ENCODE results near the gene LRP1B.

DNA sequence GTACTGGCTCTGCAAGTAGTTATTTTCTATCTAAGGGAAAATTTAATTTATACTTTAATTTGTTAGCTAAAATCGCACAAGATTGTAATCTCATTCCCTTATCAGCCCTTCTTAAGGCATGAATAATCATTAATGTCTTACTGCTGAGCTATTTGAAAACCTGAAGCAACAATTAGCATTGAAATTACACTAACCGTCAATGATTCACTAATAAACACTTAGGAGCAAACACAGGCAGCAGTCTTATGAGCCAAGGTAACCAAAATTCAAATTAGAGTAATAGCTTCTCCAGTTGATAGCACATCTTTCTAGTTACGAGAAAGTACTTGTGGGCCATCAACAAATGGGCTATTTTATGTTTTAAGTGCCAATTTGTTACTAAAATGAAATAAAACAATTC is 1289.7 kb downstream of the LRP1B start:
- TF ChIP-seq EGR1 (IDR thresholded peaks at IDR 0.05; ENCODE audit: low read depth in 2 of 2) (no peak), RAD21 (IDR thresholded peaks at IDR 0.05) (no peak), TAF1 (conservative IDR thresholded peaks at IDR 0.05) (no peak), JUND (IDR thresholded peaks at IDR 0.05) (no peak), YY1 (IDR thresholded peaks at IDR 0.05) (no peak), SP1 (IDR thresholded peaks at IDR 0.05) (no peak), HNF4A (conservative IDR thresholded peaks at IDR 0.05) (no peak), GABPA (IDR thresholded peaks at IDR 0.05 in 1 of 2, conservative IDR thresholded peaks at IDR 0.05 in 1 of 2) (no peak), FOXA2 (IDR thresholded peaks at IDR 0.05) (no peak)
- TF ChIP-seq, protein P1, sequence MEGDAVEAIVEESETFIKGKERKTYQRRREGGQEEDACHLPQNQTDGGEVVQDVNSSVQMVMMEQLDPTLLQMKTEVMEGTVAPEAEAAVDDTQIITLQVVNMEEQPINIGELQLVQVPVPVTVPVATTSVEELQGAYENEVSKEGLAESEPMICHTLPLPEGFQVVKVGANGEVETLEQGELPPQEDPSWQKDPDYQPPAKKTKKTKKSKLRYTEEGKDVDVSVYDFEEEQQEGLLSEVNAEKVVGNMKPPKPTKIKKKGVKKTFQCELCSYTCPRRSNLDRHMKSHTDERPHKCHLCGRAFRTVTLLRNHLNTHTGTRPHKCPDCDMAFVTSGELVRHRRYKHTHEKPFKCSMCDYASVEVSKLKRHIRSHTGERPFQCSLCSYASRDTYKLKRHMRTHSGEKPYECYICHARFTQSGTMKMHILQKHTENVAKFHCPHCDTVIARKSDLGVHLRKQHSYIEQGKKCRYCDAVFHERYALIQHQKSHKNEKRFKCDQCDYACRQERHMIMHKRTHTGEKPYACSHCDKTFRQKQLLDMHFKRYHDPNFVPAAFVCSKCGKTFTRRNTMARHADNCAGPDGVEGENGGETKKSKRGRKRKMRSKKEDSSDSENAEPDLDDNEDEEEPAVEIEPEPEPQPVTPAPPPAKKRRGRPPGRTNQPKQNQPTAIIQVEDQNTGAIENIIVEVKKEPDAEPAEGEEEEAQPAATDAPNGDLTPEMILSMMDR (IDR thresholded peaks at IDR 0.05; ENCODE audit: low read depth, low read length, missing input control) = no peak
- TF ChIP-seq, protein P2, sequence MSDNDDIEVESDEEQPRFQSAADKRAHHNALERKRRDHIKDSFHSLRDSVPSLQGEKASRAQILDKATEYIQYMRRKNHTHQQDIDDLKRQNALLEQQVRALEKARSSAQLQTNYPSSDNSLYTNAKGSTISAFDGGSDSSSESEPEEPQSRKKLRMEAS (IDR thresholded peaks at IDR 0.05) = no peak
- TF ChIP-seq, protein P3, sequence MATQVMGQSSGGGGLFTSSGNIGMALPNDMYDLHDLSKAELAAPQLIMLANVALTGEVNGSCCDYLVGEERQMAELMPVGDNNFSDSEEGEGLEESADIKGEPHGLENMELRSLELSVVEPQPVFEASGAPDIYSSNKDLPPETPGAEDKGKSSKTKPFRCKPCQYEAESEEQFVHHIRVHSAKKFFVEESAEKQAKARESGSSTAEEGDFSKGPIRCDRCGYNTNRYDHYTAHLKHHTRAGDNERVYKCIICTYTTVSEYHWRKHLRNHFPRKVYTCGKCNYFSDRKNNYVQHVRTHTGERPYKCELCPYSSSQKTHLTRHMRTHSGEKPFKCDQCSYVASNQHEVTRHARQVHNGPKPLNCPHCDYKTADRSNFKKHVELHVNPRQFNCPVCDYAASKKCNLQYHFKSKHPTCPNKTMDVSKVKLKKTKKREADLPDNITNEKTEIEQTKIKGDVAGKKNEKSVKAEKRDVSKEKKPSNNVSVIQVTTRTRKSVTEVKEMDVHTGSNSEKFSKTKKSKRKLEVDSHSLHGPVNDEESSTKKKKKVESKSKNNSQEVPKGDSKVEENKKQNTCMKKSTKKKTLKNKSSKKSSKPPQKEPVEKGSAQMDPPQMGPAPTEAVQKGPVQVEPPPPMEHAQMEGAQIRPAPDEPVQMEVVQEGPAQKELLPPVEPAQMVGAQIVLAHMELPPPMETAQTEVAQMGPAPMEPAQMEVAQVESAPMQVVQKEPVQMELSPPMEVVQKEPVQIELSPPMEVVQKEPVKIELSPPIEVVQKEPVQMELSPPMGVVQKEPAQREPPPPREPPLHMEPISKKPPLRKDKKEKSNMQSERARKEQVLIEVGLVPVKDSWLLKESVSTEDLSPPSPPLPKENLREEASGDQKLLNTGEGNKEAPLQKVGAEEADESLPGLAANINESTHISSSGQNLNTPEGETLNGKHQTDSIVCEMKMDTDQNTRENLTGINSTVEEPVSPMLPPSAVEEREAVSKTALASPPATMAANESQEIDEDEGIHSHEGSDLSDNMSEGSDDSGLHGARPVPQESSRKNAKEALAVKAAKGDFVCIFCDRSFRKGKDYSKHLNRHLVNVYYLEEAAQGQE (IDR thresholded peaks at IDR 0.05) = no peak
- TF ChIP-seq, protein P4, sequence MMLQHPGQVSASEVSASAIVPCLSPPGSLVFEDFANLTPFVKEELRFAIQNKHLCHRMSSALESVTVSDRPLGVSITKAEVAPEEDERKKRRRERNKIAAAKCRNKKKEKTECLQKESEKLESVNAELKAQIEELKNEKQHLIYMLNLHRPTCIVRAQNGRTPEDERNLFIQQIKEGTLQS (IDR thresholded peaks at IDR 0.05) = no peak
